Forelimb muscle (tissue), 1 donor: ENCODE data around the gene TMEM115. TPM values are rescaled to one million over a fixed set of nuclear protein-coding genes. Genes with fewer than 3 reads are reported as not detected.

Source experiments
- DNase-seq: peaks from one replicate; pipeline ENCODE4 v3.0.0-alpha.2; 2013; ENCODE audit warnings: low read depth
- polyA plus RNA-seq: library from polyadenylated mRNA; unstranded; fragments of 120-200 nt; gene quantifications from one replicate; pipeline ENCODE4 v1.2.1, GENCODE V29; 2013; ENCODE audit not compliant: insufficient read length

TMEM115 gene
- polyA plus RNA-seq, 1 donor: 23.3 TPM

DNA sequence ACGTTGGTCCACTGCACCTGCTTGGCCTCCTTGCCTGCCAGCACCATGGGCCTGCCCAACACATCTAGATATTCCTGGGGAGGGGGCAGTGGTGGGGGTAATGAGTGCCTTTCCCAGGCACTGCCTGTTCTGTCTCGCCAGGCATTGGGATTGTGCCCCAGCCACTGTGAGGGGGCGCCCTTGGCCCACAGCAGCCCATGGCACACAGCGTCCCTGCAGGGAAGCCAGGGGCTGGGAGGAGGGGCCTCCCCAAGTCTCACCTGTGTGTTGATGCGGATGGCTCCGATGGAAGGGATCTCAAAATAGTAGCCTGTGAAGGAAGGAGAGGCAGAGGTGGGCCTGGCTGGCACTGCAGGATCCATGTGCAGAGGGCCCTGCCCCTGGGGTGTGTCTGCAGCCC, 18.7 kb upstream of the TMEM115 start:
- no peak for DNase-seq

DNA sequence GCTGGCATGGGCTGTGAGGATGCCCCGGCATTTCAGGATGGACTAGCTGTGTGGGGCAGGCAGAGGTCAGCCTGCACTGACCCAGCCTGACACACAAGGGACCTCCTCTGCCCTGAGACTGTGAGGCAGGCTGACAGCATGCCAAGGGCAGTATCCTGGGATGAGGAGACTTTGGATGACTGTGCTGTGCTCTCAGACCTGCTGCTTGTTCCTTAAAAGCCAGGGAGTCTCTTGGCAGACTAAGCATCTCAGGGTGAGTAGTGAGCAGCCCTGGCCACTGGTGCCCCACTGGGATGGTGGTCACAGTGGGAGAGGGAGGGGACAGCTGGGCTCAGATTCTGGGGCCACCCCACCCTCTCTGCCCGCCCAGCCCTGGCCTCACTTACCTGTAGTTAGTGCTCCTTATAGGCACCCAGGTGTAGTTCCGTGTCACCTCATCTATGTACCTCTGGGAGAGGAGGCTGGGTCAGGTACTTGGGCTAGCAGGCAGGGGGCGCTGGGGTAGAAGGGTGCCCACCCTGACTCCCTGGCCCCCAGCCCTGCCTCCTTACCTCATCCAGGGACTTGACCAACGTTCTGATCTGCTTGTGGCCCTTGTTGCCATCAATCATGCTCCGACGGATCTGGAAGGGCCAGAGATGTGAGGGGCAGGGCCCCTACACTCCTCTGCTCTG, 16.1 kb upstream of the TMEM115 start:
- DNase-seq: no peak

DNA sequence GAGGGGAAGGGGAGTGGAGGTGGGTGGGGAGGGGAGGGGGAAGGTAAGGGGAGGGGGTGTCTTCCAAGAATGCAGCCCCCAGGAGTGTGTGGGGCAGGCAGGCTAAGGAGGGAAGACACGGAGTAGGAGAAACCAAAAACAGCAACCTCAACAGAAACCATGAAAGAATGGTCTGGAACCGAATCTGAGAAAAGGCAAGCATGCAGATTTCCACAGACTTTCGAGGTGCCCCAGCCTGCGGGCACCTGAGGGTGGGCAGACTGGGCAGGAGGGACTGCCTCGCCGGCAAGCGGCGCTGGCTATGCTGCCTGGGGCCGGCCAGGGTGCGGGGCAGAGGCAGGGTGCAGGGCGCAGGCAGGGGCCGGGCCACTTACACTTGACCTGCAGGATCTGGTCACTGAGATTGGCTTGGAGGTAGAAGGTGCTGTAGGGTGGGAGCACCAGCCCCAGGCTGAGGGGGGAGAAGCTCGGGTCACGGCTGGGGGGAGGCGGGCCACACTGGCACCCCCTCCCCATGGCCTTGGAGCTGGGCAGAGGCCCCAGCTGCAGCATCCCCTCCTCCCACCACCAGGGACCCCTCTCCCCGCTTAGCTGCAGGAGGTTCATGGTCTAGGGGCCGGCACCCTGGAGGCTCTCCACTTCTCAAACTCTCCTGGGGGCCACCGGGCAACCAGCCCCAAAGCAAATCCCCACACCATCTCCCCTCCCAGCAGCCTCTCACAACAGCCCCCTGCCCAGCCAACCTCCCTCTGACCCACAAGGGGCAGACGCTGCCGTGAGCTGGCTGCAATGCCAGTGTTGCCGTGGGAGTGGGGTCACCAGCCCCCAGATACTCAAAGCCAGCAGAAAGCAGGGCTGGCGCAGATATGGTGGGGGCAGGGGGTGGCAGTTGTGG, 15.3 kb upstream of the TMEM115 start:
- no peak for DNase-seq

DNA sequence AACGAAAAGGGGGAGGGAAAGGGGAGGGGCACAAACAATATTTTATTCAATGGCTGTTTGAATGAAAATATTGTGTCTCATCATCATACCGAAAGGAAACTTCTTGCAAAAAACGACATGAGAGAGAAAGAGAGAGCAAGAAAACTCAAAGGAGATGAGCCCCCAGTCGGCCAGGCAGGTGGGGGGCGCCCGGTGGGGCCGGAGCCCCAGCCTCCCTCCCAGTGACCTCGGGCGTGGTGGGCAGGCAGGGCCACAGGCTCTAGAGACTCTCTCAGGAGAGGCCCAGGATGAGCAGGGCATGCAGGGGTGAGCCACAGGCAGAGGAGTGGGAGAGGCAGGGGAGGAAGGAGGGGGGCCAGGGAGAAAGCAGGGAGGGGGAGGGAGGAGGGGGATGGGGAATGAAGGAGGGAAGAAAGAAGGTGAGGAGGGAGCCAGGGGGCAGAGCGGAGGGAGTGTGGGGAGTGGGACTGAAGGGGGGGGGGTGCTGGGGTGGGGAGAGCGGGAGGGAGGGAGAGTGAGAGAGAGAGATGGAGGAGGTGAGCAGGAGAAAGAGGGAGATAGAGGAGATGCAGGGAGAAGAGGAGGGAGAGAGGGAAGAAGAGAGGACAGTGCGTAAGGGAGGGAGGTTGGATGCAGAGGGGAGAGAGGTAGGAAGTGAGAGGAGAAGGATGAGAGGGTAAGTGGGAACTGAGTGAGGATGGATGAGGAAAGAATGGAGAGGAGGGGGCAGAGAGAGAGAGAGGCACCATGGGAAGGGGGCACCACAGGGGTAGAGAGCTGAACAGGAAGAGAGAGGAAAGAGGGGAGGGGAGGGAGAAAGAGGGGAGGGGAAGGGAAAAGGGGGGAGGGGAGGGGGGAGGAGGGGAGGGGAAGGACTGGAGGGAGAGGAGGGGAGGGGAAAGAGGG, 14.1 kb upstream of the TMEM115 start:
- DNase-seq: no peak

DNA sequence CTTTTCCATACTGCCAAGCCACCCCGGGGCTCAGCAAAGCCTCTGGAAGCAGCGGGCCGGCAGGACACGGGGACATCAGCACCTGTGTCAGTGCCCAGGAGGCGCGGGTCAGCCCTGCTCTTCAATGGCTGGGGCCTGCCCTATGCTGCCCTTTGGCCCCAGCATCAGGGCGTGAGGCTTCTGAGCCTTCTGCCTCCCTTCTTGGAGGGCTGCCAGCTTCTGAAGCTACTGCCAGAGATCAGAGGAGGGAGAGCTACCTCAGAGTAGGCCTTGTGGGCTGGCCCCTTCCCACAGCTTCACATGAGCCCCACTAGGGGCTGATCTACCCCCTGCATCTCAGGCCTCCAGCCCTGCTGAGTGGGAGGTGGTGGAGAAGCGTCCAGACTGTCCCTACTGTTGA, 13.0 kb upstream of the TMEM115 start:
- no peak for DNase-seq

DNA sequence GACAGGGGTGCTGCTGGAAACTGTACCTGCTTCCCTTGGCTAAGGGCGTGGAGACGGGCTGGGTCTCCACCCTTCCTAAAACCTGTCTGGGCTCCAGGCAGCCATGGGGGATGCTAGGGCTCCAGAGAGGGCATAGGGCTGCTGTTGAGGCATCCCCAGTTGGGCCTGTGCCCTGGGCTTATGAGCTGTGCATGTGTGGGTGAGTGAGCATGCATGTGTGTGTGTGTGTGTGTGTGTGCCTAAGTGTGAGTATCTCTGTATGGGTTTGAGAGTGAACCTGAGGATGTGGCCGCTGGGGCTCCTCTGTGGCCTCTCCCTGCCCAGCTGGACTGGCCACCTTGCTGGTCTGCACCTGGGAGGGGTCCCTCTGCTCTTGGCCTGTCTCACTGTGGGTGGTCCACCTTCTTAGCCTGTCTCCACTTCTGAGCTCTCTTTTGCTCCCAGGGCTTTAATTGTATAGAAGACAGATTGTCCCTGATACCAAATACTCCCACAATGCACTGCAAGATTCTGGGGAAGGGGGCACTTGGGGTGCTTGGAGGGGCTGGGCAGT, 11.9 kb upstream of the TMEM115 start:
- DNase-seq: no peak

DNA sequence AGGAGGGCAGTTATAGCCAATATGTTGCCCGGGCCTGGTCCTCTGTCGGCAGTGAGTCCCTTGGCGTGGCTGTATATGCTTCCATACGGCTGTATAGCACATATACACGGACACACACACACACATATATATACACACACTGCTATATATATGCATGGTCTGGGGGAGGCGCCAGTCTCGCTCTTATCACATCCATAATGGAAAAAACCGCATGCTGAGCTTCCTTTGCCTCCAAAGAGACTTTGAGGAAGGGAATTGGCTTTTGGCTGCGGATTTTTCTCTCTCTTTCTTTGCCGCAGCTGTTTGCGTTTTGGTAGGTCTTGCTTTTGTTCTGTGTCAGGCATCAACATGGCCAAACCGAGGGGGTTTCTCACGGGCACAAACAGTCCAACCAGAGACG, 11.3 kb upstream of the TMEM115 start:
- no peak for DNase-seq

DNA sequence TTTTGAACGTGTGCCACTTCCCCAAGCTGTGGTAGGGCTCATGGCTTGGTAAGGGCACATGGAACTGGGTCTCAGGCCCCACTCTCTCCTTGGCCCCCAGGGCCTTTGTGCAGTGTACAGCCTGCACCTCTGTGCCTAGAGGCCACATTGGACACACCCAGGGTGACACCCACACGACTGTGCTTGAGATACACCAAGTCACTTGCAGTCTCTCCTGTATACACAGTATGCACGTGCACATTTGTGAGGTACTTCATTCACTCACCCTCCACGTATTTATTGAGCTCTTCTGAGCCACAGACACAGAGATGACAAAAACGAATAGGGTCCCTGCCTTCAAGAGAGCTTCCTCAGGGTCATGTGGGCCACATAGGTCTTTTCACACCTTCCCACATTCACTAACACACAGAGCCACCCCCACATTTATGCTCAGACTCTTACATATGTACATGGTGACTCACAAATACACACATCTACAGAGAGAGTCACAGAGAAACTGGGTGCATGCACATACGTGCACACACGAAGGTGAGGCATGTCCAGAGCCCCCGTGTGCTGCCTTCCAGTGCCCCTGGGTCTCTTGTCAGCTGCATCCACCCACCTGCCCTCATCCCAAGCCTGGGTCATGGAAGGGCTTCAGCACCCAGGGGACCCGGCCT, 9.8 kb upstream of the TMEM115 start:
- DNase-seq: no peak

DNA sequence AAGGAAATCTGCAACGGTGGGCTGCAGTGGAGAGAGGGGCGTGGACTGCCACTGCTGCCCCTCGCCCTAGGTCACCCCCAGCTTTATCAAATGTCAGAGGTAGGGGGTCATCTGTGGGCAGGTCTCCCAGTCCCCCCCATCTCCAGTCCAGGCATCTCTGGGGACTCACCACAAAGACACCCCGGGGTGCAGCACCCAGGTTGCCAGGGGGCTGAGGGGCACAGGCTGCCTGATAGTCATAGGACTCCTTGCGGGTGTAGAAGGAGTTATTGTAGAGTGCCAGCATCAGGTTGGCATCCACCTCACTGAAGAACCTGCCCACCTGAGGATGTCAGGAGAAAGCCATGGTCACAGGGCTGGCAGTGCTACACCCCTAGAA, 6.5 kb upstream of the TMEM115 start:
- DNase-seq: no peak

DNA sequence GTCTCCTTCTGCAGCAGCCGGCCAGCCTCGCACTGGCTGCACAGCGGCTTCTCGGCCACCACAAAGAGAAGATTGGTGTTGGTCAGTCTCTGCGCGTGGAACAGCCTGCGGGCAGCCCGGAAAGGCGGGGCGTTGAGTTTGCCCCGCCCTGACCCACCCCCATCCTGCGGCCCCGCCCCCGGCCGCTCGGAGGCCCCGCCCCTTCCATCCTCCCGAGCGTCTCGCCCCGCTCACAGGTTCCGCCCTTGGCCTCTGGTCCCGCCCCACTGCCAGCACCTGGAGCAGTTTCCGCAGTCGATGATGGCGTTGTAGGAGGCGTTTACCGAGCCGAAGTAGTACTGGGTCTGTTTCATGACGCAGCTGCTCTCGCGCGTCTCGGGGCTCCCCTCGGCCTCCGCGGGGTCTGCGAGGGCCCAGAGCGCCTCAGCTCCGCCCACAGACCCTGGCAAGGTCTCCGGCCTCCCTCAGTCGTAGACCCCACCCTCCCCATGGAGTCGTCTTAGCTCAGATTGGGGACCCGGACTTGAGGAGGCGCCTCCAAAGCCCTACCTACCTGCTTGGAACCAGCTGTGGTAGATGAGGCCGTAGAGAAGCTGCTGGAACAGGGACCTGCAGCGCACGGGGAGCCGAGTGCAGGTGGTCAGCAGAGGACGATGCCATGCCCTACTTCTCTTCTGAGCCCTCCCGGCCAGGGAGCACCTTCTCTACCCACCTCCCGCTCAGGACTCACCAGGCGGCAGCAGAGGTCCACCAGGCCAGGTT, 5.9 kb upstream of the TMEM115 start:
- DNase-seq: no peak

DNA sequence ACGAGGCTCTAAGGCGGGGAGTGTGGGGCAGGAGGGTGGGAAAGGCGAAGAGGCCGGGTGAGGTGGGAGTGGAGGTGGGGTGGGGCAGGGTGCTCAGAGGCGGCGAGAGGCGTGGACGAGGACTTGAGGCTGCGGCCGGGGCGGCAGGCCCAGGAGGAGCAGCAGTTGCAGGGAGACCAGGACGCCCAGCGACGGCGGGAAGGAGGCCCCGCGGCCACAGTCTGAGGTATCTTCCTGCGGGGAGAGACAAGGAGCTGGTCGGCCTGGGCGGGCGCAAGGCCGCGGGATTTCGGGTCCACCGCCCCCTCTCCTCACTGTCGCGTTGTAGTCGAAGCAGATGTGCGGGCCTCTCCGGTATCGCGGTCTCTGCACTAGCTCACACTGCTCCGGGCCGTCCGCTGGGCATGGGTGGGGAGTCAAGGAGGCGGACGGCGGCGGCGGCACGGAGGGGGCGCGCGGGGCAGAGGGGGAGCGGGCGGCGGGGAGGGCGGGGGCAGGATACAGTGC, 5.3 kb upstream of the TMEM115 start:
- no peak for DNase-seq

DNA sequence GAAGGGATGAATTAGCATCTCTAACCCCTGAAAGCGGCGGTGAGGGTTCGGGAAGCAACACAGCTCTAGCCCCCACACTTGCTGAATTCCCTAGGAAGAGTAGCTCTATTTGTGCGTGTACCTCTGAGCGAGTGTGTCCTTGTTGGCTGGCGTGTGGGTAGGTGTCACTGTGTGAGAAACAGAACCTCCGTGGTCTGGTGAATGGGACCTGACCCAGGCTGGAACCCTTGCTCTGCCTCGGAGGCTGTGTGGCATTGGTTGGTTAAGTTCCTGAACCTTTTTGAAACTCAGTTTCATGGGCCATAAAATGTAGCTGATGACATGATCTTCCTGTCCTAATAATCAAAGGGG, 414 bp upstream of the TMEM115 start:
- DNase-seq: no peak

DNA sequence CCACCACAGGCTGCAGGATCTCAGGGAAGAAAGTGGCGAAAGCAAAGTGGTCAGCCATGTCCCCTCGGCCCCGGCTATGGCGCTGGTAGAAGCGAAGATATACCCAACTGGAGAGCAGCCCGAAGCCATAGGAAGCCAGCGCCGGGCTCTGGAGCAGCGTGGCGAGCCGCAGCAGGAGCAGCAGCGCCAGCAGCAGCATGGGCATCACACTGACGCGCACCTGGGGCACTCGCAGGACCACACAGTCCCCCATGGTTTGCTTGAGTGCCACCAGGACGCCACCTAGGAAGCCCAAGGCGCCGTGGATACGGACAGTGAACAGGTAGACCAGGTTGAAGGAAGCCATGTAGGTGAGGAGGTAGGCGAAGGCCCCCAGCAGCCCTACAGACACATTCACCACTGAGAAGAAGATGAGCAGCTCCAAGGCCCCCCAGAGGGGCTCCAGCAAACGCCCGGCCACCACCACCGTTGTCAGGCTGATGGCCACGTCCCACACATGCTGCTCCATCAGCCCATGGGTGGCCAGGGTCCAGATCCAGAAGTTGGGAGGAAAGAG, 888 bp downstream of the TMEM115 start:
- DNase-seq: no peak

DNA sequence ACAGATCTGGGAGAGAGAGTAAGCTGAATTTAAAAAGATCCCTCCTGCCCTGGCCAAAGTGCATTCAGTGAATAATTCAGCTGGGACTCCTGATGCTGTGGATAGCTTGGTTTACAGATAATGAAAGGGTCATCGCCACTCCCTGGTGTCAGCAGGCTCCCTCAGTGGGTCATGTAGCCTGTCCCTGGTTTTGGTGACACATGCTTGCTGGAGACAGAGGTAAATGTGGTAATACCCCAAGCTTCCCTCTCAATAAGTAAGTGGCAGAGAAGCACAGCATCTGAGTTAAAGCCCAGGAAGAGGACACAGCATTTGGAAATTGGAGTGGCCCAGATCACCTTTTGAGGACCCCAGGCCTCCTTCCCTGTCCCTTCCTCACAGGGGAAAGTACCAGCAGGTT, 1.8 kb downstream of the TMEM115 start:
- no peak for DNase-seq

DNA sequence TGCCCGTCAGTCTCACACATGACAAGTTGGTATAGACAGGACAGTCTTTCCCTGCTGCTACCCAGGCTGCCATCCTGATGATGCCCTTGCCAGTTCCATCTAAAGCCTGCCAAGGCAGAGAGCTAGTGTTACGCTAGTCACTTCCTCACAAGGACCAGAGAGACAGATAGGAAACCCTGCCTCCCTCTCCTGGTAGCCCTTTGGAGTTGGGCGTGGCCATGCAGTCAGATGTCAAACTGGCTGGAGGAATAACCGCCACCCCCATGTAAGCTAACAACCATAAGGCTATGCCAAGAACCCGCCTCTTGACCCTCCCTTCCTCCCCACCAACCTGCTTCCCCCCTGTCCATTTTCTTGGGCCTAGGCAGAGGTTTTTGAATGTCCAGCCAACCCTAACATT, 2.8 kb downstream of the TMEM115 start:
- no peak for DNase-seq

DNA sequence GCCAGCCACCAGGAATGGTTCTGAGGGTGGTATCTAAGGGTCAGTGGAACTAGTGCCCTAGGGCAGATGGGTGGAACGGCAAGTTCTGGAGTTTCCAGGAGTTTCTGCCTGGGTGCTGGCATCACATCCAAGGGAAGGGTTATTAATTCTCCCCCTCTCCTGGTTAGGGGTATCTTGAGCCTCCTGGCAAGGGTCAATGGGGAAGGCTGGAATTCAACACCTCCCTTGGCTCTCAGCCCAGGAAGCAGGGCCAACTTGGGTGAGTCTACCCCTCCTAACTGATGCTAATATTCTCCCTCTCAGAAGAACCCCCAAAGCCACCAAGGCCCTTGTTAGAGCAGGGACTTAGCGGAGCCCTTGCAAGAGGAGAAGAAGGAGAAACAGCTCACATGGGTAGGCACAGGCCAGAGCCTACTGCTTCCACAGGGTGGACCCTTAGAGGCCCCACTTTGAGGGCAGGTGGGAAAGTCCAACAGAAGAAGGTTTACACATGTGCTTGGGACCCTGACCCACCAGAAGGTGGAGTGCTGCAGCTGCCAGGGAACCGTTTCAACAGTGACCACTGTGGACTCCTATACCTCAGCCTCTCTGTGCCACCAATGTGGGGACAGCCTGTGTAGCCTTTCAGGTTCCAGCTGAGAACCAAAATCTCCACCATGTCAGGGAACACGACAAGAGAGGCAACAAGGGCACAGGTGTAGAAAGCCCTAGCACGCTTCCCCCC, 3.3 kb downstream of the TMEM115 start:
- no peak for DNase-seq

DNA sequence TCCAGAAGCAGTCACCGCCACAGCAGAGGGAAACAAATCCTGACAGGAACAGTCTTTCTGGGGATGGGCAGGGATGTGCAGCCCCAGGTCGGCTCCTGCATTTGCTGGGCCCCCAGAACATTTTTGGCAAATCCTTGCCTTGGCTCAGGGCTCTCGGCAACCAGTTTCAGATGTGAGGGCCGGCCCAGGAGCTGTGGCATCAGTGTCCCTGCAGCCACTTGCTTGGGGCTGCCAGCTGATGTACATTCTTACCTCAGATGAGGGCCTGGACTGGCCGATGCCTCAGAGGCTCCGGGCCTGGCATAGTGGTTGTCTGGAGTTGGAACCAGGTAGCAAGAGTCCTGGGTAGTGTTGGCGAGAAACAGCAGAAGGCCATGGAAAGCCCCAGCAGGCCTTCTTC, 4.5 kb downstream of the TMEM115 start:
- no peak for DNase-seq

DNA sequence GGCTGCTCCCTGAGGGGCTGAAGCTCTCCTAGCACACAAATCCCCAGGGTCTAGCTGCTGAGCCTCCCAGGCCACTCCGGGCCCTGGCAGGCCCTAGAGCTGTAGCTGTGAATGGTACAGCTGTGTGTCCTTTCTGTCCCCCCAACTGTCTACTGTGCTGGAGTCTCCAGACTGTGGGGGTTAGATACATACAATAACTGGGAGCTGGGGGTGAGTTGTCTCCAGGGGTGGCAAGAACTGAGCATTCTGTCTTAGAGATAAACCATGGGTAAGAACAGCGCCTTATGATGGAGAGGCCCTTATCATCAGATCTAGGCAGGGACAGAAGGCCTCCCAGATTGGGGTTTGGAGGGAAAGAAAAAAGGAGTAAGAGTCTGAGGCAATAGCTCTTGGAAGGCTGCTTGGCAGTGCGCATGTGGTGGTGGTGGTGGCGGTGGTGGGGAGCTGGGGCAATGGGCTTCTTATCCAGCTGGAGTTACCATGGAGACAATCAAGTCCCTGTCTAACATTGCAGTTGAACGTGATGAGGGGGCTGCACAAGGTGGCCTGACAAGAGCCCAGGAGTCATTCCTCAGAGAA, 5.0 kb downstream of the TMEM115 start:
- no peak for DNase-seq
